Adipocyte (in vitro differentiated cells): ENCODE results near the gene GCK.

ENCODE experiments used
- DNase-seq: peaks from one replicate; pipeline ENCODE4 v3.0.0-alpha.2; 2015; ENCODE audit warnings: low read depth
- H3K27me3 ChIP-seq: replicated peaks from 2 replicates; pipeline ENCODE4 v1.7.0; 2013; ENCODE audit warnings: mild to moderate bottlenecking, low read length, moderate library complexity; ENCODE audit not compliant: control insufficient read depth, insufficient read depth
- H3K36me3 ChIP-seq: 2 replicates; pipeline ENCODE4 v1.7.0; 2013; ENCODE audit warnings: low read length, mild to moderate bottlenecking, moderate library complexity; ENCODE audit not compliant: control insufficient read depth, insufficient read depth, severe bottlenecking
- H3K4me1 ChIP-seq: 2 replicates; pipeline ENCODE4 v1.7.0; 2013; ENCODE audit warnings: mild to moderate bottlenecking, low read length, moderate library complexity; ENCODE audit not compliant: control insufficient read depth, insufficient read depth
- H3K4me3 ChIP-seq: 2 replicates; pipeline ENCODE4 v1.7.0; 2013; ENCODE audit warnings: mild to moderate bottlenecking, low read length, moderate library complexity
- H3K9ac ChIP-seq: 2 replicates; pipeline ENCODE4 v1.7.0; 2013; ENCODE audit warnings: mild to moderate bottlenecking, low read length, moderate library complexity
- H3K9me3 ChIP-seq: 2 replicates; pipeline ENCODE4 v1.7.0; 2013; ENCODE audit warnings: mild to moderate bottlenecking, low read length, moderate library complexity; ENCODE audit not compliant: control insufficient read depth

GCK gene

GRCh38 chr7:44109991-44110390, 79.2 kb downstream of the GCK start:
- Histone ChIP-seq H3K27me3 (no peaks in the 10 kb centered on the region), H3K36me3 (peaks cover 33% of the 10 kb centered on the region)

GRCh38 chr7:44108768-44109750, 80.2 kb downstream of the GCK start:
- no peak for DNase-seq
- Histone ChIP-seq H3K27me3 (no peaks in the 10 kb centered on the region), H3K9ac (peak overlapping the region; percentile 6), H3K36me3 (peaks cover 24% of the 10 kb centered on the region), H3K9me3 (no peaks in the 10 kb centered on the region), H3K4me3 (no peak overlapping the region), H3K4me1 (peaks cover 24% of the 10 kb centered on the region)

More at GRCh38 chr7:44109991-44110390, 79.2 kb downstream of the GCK start:
- Histone ChIP-seq H3K4me1 (peaks cover 22% of the 10 kb centered on the region), H3K4me3 (no peak overlapping the region), H3K9me3 (no peaks in the 10 kb centered on the region), H3K9ac (no peak overlapping the region)
- DNase-seq, result no peak

- H3K9ac ChIP-seq, result no peak overlapping the region
- H3K4me1 ChIP-seq, result peaks cover 24% of the 10 kb centered on the region
- H3K36me3 ChIP-seq, result peaks cover 18% of the 10 kb centered on the region
- H3K9me3 ChIP-seq, result no peaks in the 10 kb centered on the region
- H3K4me3 ChIP-seq, result no peak overlapping the region
- no peak for DNase-seq
- no peaks in the 10 kb centered on the region for H3K27me3 ChIP-seq
These were observed 81.1 kb downstream of the GCK start for GRCh38 chr7:44107961-44108767.

- Histone ChIP-seq H3K4me1 (peaks cover 32% of the 10 kb centered on the region), H3K36me3 (peaks cover 18% of the 10 kb centered on the region), H3K27me3 (no peaks in the 10 kb centered on the region), H3K9ac (peak overlapping the region; percentile 47), H3K9me3 (no peaks in the 10 kb centered on the region), H3K4me3 (no peak overlapping the region)
- no peak for DNase-seq
These were observed 81.9 kb downstream of the GCK start for GRCh38 chr7:44107116-44107960.

- H3K27me3 ChIP-seq, result no peaks in the 10 kb centered on the region
- no peak for DNase-seq
- no peaks in the 10 kb centered on the region for H3K9me3 ChIP-seq
- H3K4me1 ChIP-seq, result peaks cover 40% of the 10 kb centered on the region
- peaks cover 18% of the 10 kb centered on the region for H3K36me3 ChIP-seq
- H3K4me3 ChIP-seq, result peak overlapping the region; percentile 76
- peak overlapping the region; percentile 81 for H3K9ac ChIP-seq
These were observed 82.8 kb downstream of the GCK start for GRCh38 chr7:44106311-44107065.

- no peak for DNase-seq
- Histone ChIP-seq H3K27me3 (no peaks in the 10 kb centered on the region), H3K4me3 (peak overlapping the region; percentile 76), H3K4me1 (peaks cover 44% of the 10 kb centered on the region), H3K9ac (peak overlapping the region; percentile 81), H3K36me3 (peaks cover 17% of the 10 kb centered on the region), H3K9me3 (no peaks in the 10 kb centered on the region)
These were observed 83.4 kb downstream of the GCK start for GRCh38 chr7:44105832-44106231.

GRCh38 chr7:44104860-44105771, 84.1 kb downstream of the GCK start:
- peak overlapping the region; percentile 81 for H3K9ac ChIP-seq
- peaks cover 10% of the 10 kb centered on the region for H3K36me3 ChIP-seq
- no peaks in the 10 kb centered on the region for H3K9me3 ChIP-seq
- peaks cover 51% of the 10 kb centered on the region for H3K4me1 ChIP-seq
- DNase-seq, result peak; percentile 79
- H3K27me3 ChIP-seq, result no peaks in the 10 kb centered on the region
- H3K4me3 ChIP-seq, result peak overlapping the region; percentile 76

GRCh38 chr7:44103923-44104859, 85.0 kb downstream of the GCK start, which contains the start of gene AEBP1:
TSS of gene AEBP1 (plus strand) at chr7:44104345. CDS start at chr7:44104666, 321 bp downstream.
- peak within 1 kb of the TSS; percentile 81 for H3K9ac ChIP-seq
- H3K9me3 ChIP-seq, result no peaks in the 10 kb centered on the region
- peaks cover 56% of the 10 kb centered on the region for H3K4me1 ChIP-seq
- peak within 1 kb of the TSS; percentile 76 for H3K4me3 ChIP-seq
- no peaks in the 10 kb centered on the region for H3K27me3 ChIP-seq
- H3K36me3 ChIP-seq, result peaks cover 3% of the 10 kb centered on the region
- DNase-seq, result peak; percentile 74

- no peaks in the 10 kb centered on the region for H3K27me3 ChIP-seq
- H3K36me3 ChIP-seq, result peaks cover under 1% of the 10 kb centered on the region
- DNase-seq, result no peak
- H3K9ac ChIP-seq, result no peak overlapping the region
- H3K9me3 ChIP-seq, result no peaks in the 10 kb centered on the region
- peaks cover 56% of the 10 kb centered on the region for H3K4me1 ChIP-seq
- H3K4me3 ChIP-seq, result no peak overlapping the region
These were observed 85.7 kb downstream of the GCK start for GRCh38 chr7:44103566-44103922.
